Thymus (tissue), 11 donors: ENCODE measurements around the gene KRTAP10-7. TPM values are rescaled to one million over a fixed set of nuclear protein-coding genes. Genes with fewer than 3 reads are reported as not detected.
"Not testable (repeated sequence)": the region's sequence is repeated elsewhere in the genome, so short reads cannot be mapped to it uniquely, and the experiment has no call there.

Experiments
- DNase-seq, 9 donors: peaks; one replicate each; pipeline ENCODE4 v3.0.0-alpha.2; 2013; ENCODE audit warnings: low spot score in 9 of 9, low read depth in 6 of 9, missing footprints in 1 of 9
- H3K27ac ChIP-seq, 2 donors: one replicate each; pipeline ENCODE4 v1.5.1; 2013; ENCODE audit warnings: control low read depth in 1 of 2, low read depth in 1 of 2, low read length in 1 of 2, mild to moderate bottlenecking in 1 of 2, moderate library complexity in 1 of 2
- H3K27me3 ChIP-seq, 2 donors: one replicate each; pipeline ENCODE4 v1.5.1; 2013; ENCODE audit warnings: low read length in 1 of 2; ENCODE audit not compliant: control insufficient read depth in 2 of 2, insufficient read depth in 1 of 2
- H3K36me3 ChIP-seq, 2 donors: one replicate each; pipeline ENCODE4 v1.5.1; 2013; ENCODE audit warnings: low read length in 1 of 2, mild to moderate bottlenecking in 1 of 2, moderate library complexity in 1 of 2; ENCODE audit not compliant: control insufficient read depth in 2 of 2, insufficient read depth in 2 of 2
- H3K4me1 ChIP-seq, 2 donors: one replicate each; pipeline ENCODE4 v1.5.1; 2013; ENCODE audit warnings: low read length in 2 of 2; ENCODE audit not compliant: control insufficient read depth in 2 of 2, insufficient read depth in 2 of 2
- H3K4me3 ChIP-seq, 2 donors: one replicate each; pipeline ENCODE4 v1.5.1; 2013; ENCODE audit warnings: low read length in 2 of 2, control low read depth in 1 of 2, mild to moderate bottlenecking in 1 of 2
- H3K9me3 ChIP-seq, 2 donors: one replicate each; pipeline ENCODE4 v1.5.1; 2013; ENCODE audit warnings: low read length in 1 of 2, mild to moderate bottlenecking in 1 of 2; ENCODE audit not compliant: control insufficient read depth in 2 of 2, insufficient read depth in 1 of 2
- WGBS: extraction: QIAGEN DNeasy Blood & Tissue Kit; methylation state at CpG from one replicate; pipeline ENCODE4 v1.1.7; 2013; 5-methylcytosine and 5-hydroxymethylcytosine counted together
- polyA plus RNA-seq: library from polyadenylated mRNA; stranded (reverse); fragments of 200-250 nt; gene quantifications from one replicate; pipeline ENCODE4 v1.2.3, GENCODE V29; 2013
- total RNA-seq: library from RNA; stranded (reverse); fragments of 120-200 nt; gene quantifications from one replicate; pipeline ENCODE4 v1.2.4, GENCODE V29; 2013
- donor health status: healthy.

Gene KRTAP10-7
- total and polyA plus RNA-seq, 2 donors = not detected

- DNase-seq = no peak
- H3K36me3 ChIP-seq = no peaks in the 10 kb centered on the region
- WGBS = 93% methylated on average over 10 of the region's 10 CpGs
Observed at GRCh38 chr21:44576025-44576420, 24.4 kb upstream of the KRTAP10-7 start.

GRCh38 chr21:44578371-44579055 is 21.9 kb upstream of the KRTAP10-7 start:
- H3K4me3 ChIP-seq = no peak overlapping the region
- H3K36me3 ChIP-seq = no peaks in the 10 kb centered on the region
- H3K9me3 ChIP-seq = peaks cover 4 to 26% of the 10 kb centered on the region in 2 donors
- DNase-seq = no peak
- H3K27ac ChIP-seq = no peak overlapping the region
- peaks cover 0 to 7% of the 10 kb centered on the region in 2 donors for H3K27me3 ChIP-seq
- no peaks in the 10 kb centered on the region for H3K4me1 ChIP-seq
- WGBS = 95% methylated on average over 17 of the region's 17 CpGs

More at GRCh38 chr21:44576025-44576420, 24.4 kb upstream of the KRTAP10-7 start:
- Histone ChIP-seq H3K4me1 (no peaks in the 10 kb centered on the region), H3K27ac (no peak overlapping the region), H3K9me3 (peaks cover 4 to 33% of the 10 kb centered on the region in 2 donors), H3K4me3 (no peak overlapping the region), H3K27me3 (peaks cover 0 to 7% of the 10 kb centered on the region in 2 donors)

- Histone ChIP-seq H3K36me3 (no peaks in the 10 kb centered on the region), H3K4me3 (no peak overlapping the region), H3K4me1 (no peaks in the 10 kb centered on the region), H3K27ac (no peak overlapping the region), H3K9me3 (peaks cover 4 to 26% of the 10 kb centered on the region in 2 donors), H3K27me3 (peaks cover 0 to 7% of the 10 kb centered on the region in 2 donors)
- 84% methylated on average over 22 of the region's 22 CpGs for WGBS
- no peak for DNase-seq
Observed at GRCh38 chr21:44579056-44579832, 21.2 kb upstream of the KRTAP10-7 start.

DNA sequence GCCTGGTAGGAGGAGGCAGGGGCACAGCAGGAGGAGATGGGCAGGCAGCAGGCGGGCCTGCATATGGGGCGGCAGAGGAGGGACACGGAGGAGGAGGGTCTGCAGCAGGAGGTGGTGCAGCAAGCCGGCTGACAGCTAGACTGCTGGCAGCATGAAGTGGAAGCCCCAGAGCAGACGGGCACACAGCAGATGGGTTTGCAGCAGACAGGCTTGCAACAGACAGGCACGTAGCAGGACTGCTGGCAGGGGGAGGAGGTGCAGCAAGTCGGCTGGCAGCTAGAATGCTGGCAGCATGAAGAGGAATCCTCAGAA is 20.6 kb upstream of the KRTAP10-7 start:
- H3K36me3 ChIP-seq = no peaks in the 10 kb centered on the region
- H3K27me3 ChIP-seq = peaks cover 0 to 6% of the 10 kb centered on the region in 2 donors
- no peak overlapping the region for H3K27ac ChIP-seq
- 80% methylated on average over 7 of the region's 7 CpGs for whole genome bisulfite sequencing
- no peak overlapping the region for H3K4me3 ChIP-seq
- no peak for DNase-seq
- peaks cover 4 to 26% of the 10 kb centered on the region in 2 donors for H3K9me3 ChIP-seq
- no peaks in the 10 kb centered on the region for H3K4me1 ChIP-seq

DNA sequence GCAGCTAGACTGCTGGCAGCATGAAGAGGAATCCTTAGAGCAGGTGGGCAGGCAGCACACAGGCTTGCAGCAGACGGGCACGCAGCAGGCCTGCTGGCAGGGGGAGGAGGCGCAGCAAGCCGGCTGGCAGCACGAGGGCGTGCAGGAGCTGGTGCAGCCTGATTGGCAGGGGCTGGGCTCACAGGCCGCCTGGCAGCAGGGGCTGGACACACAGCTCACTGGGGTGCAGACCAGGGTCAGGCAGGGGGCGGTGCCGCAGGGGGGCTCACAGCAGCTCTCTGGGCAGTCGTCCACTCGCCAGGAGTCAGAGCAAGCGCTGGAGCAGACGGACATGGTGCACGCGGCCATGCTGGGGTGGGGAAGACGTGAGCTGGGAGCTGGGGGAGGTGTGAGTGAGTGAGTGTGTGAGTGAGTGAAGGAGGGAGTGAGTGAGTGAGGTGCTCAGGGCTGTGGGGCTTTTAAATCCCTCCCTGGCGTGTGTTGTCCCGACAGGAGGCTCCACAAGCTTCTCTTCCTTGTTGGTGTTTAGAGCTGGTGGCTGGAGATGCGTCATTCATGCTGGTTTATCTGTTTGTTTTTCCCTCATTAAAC is 20.1 kb upstream of the KRTAP10-7 start, which contains the start of gene KRTAP10-5:
Gene KRTAP10-5 (minus strand): TSS at position 374 of the 591 bp plus-strand sequence. CDS start 26 bp downstream, at position 348.
- not testable (repeated sequence) for H3K27me3 ChIP-seq, H3K4me1 ChIP-seq, H3K27ac ChIP-seq, H3K36me3 ChIP-seq, H3K4me3 ChIP-seq, DNase-seq
- peaks cover 4 to 26% of the 10 kb centered on the region in 2 donors for H3K9me3 ChIP-seq
- WGBS = 58% methylated on average over 19 of the region's 19 CpGs

GRCh38 chr21:44581158-44581557 is 19.2 kb upstream of the KRTAP10-7 start:
- no peak overlapping the region for H3K4me3 ChIP-seq
- peaks cover 0 to 2% of the 10 kb centered on the region in 2 donors for H3K27me3 ChIP-seq
- WGBS = 88% methylated on average over 3 of the region's 3 CpGs

DNA sequence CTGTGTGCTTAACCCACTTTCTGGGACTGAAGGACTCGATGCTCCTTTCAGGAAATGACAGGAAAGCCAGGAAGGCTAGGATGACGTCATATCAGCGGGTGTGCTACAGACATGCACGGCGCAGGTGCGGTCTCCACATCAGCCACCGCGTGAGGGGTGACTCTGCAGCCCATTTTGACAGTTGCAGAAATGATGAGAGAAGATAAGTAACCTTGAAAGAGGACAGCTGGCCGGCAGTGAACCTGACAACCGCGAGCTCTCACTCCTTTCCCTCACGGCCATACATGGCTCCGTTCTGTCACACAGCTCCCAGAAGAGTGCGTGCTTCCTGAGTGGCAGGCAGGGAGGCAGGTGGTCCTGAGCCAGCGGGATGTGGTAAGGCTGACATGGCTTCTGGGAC is 18.3 kb upstream of the KRTAP10-7 start:
- Histone ChIP-seq H3K4me1 (no peaks in the 10 kb centered on the region), H3K4me3 (no peak overlapping the region), H3K27me3 (peaks cover 0 to 2% of the 10 kb centered on the region in 2 donors), H3K27ac (no peak overlapping the region), H3K9me3 (peaks cover 3 to 26% of the 10 kb centered on the region in 2 donors), H3K36me3 (no peaks in the 10 kb centered on the region)
- DNase-seq = no peak
- WGBS = 83% methylated on average over 15 of the region's 15 CpGs

More at GRCh38 chr21:44581158-44581557, 19.2 kb upstream of the KRTAP10-7 start:
- Histone ChIP-seq H3K4me1 (no peaks in the 10 kb centered on the region), H3K27ac (no peak overlapping the region), H3K9me3 (peaks cover 4 to 26% of the 10 kb centered on the region in 2 donors), H3K36me3 (no peaks in the 10 kb centered on the region)
- DNase-seq = no peak

DNA sequence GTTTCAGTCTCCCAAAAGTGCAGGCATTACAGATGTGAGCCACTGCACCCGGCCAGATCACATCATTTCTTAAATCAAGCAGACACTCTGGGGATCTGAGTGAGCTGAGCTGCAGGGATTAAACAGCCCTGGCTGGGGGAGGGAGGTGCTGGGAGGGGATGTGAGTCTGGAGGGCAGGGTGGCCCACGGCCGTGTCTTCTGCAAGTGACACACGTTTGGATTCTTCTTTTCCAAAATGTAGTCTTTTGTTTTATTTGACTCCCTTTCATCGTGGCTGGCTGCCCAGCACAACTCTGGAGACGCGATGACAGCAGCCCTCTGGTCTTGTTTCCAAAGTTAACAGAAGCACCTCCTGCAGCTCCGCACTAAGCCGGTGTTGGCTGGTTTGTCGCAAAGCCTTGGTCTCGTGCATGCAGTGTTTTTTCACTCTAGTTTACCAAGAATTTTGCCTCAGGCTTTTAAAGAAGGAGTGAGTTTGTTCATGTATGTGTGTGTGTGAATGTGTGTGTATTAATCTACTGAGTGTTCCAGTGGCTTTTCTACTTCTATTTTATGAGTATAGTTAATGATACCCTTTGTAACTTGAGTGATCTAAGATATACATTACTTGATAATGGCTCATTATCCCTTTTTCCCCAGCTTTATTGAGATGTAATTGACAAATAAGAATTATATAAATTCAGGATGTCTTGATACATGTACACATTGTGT is 17.2 kb upstream of the KRTAP10-7 start:
- Histone ChIP-seq H3K4me1 (no peaks in the 10 kb centered on the region), H3K9me3 (peaks cover 3 to 26% of the 10 kb centered on the region in 2 donors), H3K27ac (no peak overlapping the region), H3K36me3 (no peaks in the 10 kb centered on the region), H3K27me3 (peaks cover 0 to 2% of the 10 kb centered on the region in 2 donors), H3K4me3 (no peak overlapping the region)
- WGBS = 55% methylated on average over 11 of the region's 11 CpGs
- DNase-seq = no peak
